ENCODE data around the gene ARHGAP18. TPM values are rescaled to one million over a fixed set of nuclear protein-coding genes. Genes with fewer than 3 reads are reported as not detected.

ARHGAP18 gene
- total and polyA plus RNA-seq, 2 experiments from 2014 or later: 4.3 to 5.0 TPM

GRCh38 chr6:129701721-129702455, 8.1 kb downstream of the ARHGAP18 start (continued):
- TF ChIP-seq, protein P1, sequence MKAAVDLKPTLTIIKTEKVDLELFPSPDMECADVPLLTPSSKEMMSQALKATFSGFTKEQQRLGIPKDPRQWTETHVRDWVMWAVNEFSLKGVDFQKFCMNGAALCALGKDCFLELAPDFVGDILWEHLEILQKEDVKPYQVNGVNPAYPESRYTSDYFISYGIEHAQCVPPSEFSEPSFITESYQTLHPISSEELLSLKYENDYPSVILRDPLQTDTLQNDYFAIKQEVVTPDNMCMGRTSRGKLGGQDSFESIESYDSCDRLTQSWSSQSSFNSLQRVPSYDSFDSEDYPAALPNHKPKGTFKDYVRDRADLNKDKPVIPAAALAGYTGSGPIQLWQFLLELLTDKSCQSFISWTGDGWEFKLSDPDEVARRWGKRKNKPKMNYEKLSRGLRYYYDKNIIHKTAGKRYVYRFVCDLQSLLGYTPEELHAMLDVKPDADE (IDR thresholded peaks at IDR 0.05): no peak
- no peak for TF ChIP-seq CTCF (conservative IDR thresholded peaks at IDR 0.05; ENCODE audit: low read depth in 2 of 2)
- TF ChIP-seq, protein P2, sequence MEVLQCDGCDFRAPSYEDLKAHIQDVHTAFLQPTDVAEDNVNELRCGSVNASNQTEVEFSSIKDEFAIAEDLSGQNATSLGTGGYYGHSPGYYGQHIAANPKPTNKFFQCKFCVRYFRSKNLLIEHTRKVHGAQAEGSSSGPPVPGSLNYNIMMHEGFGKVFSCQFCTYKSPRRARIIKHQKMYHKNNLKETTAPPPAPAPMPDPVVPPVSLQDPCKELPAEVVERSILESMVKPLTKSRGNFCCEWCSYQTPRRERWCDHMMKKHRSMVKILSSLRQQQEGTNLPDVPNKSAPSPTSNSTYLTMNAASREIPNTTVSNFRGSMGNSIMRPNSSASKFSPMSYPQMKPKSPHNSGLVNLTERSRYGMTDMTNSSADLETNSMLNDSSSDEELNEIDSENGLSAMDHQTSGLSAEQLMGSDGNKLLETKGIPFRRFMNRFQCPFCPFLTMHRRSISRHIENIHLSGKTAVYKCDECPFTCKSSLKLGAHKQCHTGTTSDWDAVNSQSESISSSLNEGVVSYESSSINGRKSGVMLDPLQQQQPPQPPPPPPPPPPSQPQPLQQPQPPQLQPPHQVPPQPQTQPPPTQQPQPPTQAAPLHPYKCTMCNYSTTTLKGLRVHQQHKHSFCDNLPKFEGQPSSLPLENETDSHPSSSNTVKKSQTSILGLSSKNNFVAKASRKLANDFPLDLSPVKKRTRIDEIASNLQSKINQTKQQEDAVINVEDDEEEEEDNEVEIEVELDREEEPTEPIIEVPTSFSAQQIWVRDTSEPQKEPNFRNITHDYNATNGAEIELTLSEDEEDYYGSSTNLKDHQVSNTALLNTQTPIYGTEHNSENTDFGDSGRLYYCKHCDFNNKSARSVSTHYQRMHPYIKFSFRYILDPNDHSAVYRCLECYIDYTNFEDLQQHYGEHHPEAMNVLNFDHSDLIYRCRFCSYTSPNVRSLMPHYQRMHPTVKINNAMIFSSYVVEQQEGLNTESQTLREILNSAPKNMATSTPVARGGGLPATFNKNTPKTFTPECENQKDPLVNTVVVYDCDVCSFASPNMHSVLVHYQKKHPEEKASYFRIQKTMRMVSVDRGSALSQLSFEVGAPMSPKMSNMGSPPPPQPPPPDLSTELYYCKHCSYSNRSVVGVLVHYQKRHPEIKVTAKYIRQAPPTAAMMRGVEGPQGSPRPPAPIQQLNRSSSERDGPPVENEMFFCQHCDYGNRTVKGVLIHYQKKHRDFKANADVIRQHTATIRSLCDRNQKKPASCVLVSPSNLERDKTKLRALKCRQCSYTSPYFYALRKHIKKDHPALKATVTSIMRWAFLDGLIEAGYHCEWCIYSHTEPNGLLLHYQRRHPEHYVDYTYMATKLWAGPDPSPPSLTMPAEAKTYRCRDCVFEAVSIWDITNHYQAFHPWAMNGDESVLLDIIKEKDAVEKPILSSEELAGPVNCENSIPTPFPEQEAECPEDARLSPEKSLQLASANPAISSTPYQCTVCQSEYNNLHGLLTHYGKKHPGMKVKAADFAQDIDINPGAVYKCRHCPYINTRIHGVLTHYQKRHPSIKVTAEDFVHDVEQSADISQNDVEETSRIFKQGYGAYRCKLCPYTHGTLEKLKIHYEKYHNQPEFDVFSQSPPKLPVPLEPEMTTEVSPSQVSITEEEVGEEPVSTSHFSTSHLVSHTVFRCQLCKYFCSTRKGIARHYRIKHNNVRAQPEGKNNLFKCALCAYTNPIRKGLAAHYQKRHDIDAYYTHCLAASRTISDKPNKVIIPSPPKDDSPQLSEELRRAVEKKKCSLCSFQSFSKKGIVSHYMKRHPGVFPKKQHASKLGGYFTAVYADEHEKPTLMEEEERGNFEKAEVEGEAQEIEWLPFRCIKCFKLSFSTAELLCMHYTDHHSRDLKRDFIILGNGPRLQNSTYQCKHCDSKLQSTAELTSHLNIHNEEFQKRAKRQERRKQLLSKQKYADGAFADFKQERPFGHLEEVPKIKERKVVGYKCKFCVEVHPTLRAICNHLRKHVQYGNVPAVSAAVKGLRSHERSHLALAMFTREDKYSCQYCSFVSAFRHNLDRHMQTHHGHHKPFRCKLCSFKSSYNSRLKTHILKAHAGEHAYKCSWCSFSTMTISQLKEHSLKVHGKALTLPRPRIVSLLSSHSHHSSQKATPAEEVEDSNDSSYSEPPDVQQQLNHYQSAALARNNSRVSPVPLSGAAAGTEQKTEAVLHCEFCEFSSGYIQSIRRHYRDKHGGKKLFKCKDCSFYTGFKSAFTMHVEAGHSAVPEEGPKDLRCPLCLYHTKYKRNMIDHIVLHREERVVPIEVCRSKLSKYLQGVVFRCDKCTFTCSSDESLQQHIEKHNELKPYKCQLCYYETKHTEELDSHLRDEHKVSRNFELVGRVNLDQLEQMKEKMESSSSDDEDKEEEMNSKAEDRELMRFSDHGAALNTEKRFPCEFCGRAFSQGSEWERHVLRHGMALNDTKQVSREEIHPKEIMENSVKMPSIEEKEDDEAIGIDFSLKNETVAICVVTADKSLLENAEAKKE (CRISPR knock-in tag; IDR thresholded peaks at IDR 0.05): no peak

DNA sequence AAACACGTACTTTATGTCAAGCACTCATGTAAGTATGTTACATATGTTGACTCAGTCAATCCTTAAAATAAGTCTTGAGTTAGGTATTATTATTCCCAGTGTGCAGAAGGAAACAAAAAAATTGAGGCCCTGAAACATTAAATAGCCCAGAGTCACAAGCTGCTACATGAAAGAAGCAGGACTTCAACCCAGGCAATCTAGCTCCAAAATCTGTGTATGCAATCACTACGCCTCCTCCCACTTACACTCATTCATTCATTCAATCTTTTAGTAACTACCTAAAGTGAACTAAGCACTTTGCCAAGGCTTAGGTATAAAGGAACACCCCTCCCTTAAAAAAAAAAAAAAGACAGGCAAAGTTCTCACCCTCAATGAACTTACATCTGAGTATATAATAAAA, 9.3 kb downstream of the ARHGAP18 start:
- H3K4me1 Mint-ChIP-seq: peaks cover 9% of the 10 kb centered on the region
- TF ChIP-seq, protein P1 (IDR thresholded peaks at IDR 0.05): no peak
- no peak for TF ChIP-seq EZH2phosphoT487 (IDR thresholded peaks at IDR 0.05; ENCODE audit: unreplicated experiment)
- no peak for TF ChIP-seq CREB1 (CRISPR knock-in tag; IDR thresholded peaks at IDR 0.05; ENCODE audit: low read depth)
- no peak for TF ChIP-seq EZH2 (IDR thresholded peaks at IDR 0.05; ENCODE audit: low read depth, unreplicated experiment)
- TF ChIP-seq NANOG (IDR thresholded peaks at IDR 0.05; ENCODE audit: borderline replicate concordance): no peak
- no peak for TF ChIP-seq ZNF114 (CRISPR knock-in tag; IDR thresholded peaks at IDR 0.05)
- no peak for TF ChIP-seq REST (IDR thresholded peaks at IDR 0.05; ENCODE audit: unreplicated experiment)

More for the DNA sequence above, 9.3 kb downstream of the ARHGAP18 start:
- no peak overlapping the region for H3K4me3 ChIP-seq
- no peaks in the 10 kb centered on the region for H3K27me3 ChIP-seq (ENCODE audit: insufficient read depth)
- DNase-seq (ENCODE audit: low spot score): no peak
- H3K4me1 ChIP-seq (ENCODE audit: insufficient read depth): no peaks in the 10 kb centered on the region
- Mint-ChIP-seq H3K9me3 (no peaks in the 10 kb centered on the region), H3K36me3 (ENCODE audit: low read depth) (no peaks in the 10 kb centered on the region), H3K4me3 (no peak overlapping the region), H3K27me3 (ENCODE audit: insufficient read depth, low read depth, poor library complexity) (no peaks in the 10 kb centered on the region), H3K27ac (no peak overlapping the region)
- no peak for ATAC-seq
- no peak overlapping the region for H3K4me2 ChIP-seq
- H2AFZ ChIP-seq: no peak overlapping the region
- H3F3A ChIP-seq (replicated peaks; ENCODE audit: low read depth): no peaks in the 10 kb centered on the region
- H3K9me2 ChIP-seq (ENCODE audit: insufficient read depth): no peaks in the 10 kb centered on the region
- H3K79me2 ChIP-seq (replicated peaks; ENCODE audit: insufficient read depth): no peaks in the 10 kb centered on the region
- H3K36me3 ChIP-seq (ENCODE audit: insufficient read depth): no peaks in the 10 kb centered on the region
- H4K20me1 ChIP-seq (replicated peaks; ENCODE audit: insufficient read depth): no peaks in the 10 kb centered on the region
- H3K27ac ChIP-seq (ENCODE audit: low read depth): no peak overlapping the region
